ENCODE results near the gene HADHA. TPM values are rescaled to one million over a fixed set of nuclear protein-coding genes. Genes with fewer than 3 reads are reported as not detected.

Gene HADHA
- total and polyA plus RNA-seq, 2 experiments from 2014 or later, result 154 to 223 TPM

DNA sequence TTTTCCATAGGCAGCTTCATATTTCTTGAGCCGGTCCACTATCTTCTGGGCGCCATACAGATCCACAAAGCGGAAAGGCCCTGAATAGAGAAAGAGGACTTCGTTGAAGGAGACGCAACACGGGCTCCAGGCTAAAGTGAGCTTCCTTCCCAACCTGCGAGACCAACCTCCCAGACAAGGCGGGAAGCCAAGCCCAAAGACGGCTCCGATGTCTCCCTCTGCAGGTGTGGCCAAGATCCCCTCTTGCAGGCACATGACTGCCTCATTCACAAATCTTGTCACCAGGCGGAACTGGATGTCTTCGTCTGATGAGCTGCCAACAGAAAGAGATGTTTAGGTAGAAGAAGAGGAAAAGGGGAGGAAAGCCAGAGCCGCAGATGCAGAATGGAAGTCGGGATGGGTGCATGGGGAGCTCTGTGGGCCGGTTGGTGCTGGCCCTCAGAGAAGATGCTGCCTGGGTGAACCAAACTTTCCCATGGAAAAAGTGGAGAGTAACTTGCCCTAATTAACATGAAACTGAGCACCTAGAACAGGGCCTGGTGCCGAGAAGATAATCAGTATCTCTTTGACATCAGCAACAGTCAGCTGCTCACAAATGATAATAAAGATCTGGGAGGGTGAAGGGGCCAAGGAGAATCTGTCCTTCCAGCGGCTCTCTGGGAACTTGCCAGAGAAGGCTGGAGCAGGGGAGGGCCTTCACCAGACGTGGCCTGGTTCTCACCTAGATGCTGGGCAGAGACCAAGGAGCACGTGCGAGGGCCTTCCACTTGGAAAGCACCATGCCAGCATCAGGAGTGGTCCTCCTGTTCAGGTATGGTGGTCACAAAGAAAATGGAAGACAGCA is 52.9 kb downstream of the HADHA start:
- Histone ChIP-seq H3K4me1 (ENCODE audit: low read depth) (peaks cover 8% of the 10 kb centered on the region), H3K36me3 (peaks cover 15% of the 10 kb centered on the region), H3K27me3 (peaks cover 4% of the 10 kb centered on the region), H3K27ac (no peak overlapping the region), H3K9me3 (ENCODE audit: low read depth) (no peaks in the 10 kb centered on the region), H3K4me3 (no peak overlapping the region)
- TF ChIP-seq CTCF (IDR thresholded peaks at IDR 0.05; ENCODE audit: low read depth, low read length), result no peak
- no peak for DNase-seq (ENCODE audit: low read depth in 1 of 2, low spot score in 1 of 2)

GRCh38 chr2:26190369-26190768 is 54.1 kb downstream of the HADHA start:
- Histone ChIP-seq H3K27ac (no peak overlapping the region), H3K4me3 (no peak overlapping the region), H3K9me3 (ENCODE audit: low read depth) (no peaks in the 10 kb centered on the region), H3K4me1 (ENCODE audit: low read depth) (peaks cover 7% of the 10 kb centered on the region), H3K27me3 (peaks cover 13% of the 10 kb centered on the region), H3K36me3 (peaks cover 15% of the 10 kb centered on the region)
- DNase-seq (ENCODE audit: low read depth in 1 of 2, low spot score in 1 of 2), result no peak
- no peak for TF ChIP-seq CTCF (IDR thresholded peaks at IDR 0.05; ENCODE audit: low read depth, low read length)

DNA sequence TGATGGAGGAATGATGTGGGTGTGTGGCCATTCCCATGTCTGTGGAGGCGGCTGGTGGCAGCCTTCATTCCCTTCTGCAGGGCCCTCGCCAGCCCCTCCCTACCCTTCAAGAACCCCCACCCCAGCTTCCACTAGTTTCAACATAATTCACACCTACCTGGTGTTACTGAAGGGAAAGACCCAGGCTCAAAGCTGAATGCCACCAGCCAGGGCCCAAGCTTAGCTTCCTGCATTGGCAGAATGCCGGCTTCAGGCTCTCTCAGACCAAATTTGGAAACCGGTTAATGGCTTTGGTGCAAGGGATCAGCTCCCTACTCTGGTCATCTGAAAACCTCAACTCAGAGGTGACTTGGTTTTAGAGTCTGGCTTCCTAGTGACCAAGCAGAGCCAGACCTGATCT is 54.7 kb downstream of the HADHA start:
- Histone ChIP-seq H3K36me3 (peaks cover 15% of the 10 kb centered on the region), H3K9me3 (ENCODE audit: low read depth) (no peaks in the 10 kb centered on the region), H3K27ac (no peak overlapping the region), H3K4me3 (no peak overlapping the region), H3K4me1 (ENCODE audit: low read depth) (peaks cover under 1% of the 10 kb centered on the region), H3K27me3 (peaks cover 18% of the 10 kb centered on the region)
- TF ChIP-seq CTCF (IDR thresholded peaks at IDR 0.05; ENCODE audit: low read depth, low read length), result no peak
- DNase-seq (ENCODE audit: low read depth in 1 of 2, low spot score in 1 of 2), result no peak

GRCh38 chr2:26189123-26189522 is 55.3 kb downstream of the HADHA start:
- Histone ChIP-seq H3K27ac (no peak overlapping the region), H3K36me3 (peaks cover 9% of the 10 kb centered on the region), H3K27me3 (peaks cover 22% of the 10 kb centered on the region), H3K4me3 (no peak overlapping the region), H3K4me1 (ENCODE audit: low read depth) (no peaks in the 10 kb centered on the region), H3K9me3 (ENCODE audit: low read depth) (no peaks in the 10 kb centered on the region)
- DNase-seq (ENCODE audit: low read depth in 1 of 2, low spot score in 1 of 2), result no peak
- TF ChIP-seq CTCF (IDR thresholded peaks at IDR 0.05; ENCODE audit: low read depth, low read length), result no peak

- Histone ChIP-seq H3K4me3 (no peak overlapping the region), H3K27me3 (peaks cover 24% of the 10 kb centered on the region), H3K4me1 (ENCODE audit: low read depth) (no peaks in the 10 kb centered on the region), H3K36me3 (no peaks in the 10 kb centered on the region), H3K9me3 (ENCODE audit: low read depth) (no peaks in the 10 kb centered on the region), H3K27ac (no peak overlapping the region)
- no peak for TF ChIP-seq CTCF (IDR thresholded peaks at IDR 0.05; ENCODE audit: low read depth, low read length)
- no peak for DNase-seq (ENCODE audit: low read depth in 1 of 2, low spot score in 1 of 2)
Measured at GRCh38 chr2:26187537-26188104, 56.8 kb downstream of the HADHA start.
